ENCODE data around the gene HOXC5. TPM values are rescaled to one million over a fixed set of nuclear protein-coding genes. Genes with fewer than 3 reads are reported as not detected.

HOXC5 gene
- total and polyA plus RNA-seq, 12 donors: 0.01 TPM; not detected in 11

DNA sequence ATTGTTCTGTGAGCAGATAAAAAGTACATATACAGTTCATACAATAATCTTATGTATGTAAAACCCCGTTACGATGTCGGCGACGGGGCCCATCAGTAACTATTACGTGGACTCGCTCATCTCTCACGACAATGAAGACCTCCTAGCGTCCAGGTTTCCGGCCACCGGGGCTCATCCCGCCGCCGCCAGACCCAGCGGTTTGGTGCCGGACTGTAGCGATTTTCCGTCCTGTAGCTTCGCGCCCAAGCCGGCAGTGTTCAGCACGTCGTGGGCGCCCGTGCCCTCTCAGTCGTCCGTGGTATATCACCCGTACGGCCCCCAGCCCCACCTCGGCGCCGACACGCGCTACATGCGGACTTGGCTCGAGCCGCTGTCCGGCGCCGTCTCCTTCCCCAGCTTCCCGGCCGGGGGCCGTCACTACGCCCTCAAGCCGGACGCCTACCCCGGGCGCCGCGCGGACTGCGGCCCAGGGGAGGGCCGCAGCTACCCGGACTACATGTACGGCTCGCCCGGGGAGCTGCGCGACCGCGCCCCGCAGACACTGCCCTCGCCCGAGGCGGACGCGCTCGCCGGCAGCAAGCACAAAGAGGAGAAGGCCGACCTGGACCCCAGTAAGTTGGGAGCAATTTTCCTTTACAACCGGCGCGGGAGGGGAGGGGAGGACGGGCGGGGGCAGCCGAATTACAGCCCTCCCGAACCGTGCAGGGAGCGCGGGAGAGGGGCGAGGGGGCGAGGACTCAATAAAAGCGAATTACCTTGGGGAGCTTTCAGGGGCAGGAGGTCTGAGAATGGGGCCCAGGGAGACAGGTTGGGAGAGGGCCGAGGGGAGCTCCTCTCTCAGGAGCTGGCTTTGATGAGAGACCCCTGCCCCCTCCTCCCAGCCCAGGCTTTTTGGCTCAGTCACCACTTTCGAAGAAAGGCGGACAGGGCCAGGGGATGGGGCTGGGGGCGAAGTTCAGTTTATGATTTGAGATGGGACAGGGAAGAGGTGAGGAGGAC lies 32.4 kb upstream of the HOXC5 start, which contains the start of gene HOXC9:
Gene HOXC9 (plus strand): TSS at position 46 of the 999 bp plus-strand sequence. CDS start 28 bp downstream, at position 74.
- Histone ChIP-seq H3K36me3 (peaks cover 0 to 5% (median 0%) of the 10 kb centered on the region in 9 donors), H3K27ac (no peak within 1 kb of the TSS), H3K9me3 (no peaks in the 10 kb centered on the region), H3K27me3 (peaks cover 51 to 100% (median 100%) of the 10 kb centered on the region in 7 donors), H3K4me3 (peak within 1 kb of the TSS; percentile 10 to 44 (median 29)), H3K4me1 (peaks cover 3 to 31% (median 23%) of the 10 kb centered on the region in 9 donors)
- ATAC-seq (no peak), DNase-seq (no peak)
- no peak for TF ChIP-seq CTCF (IDR thresholded peaks at IDR 0.05)
- 1 to 3% methylated on average over 84 to 87 of the region's 87 CpGs for WGBS, 2 donors
- intact Hi-C loops (cut with DNase I): loop anchor here in 1 of 10 donors (10.0 kb wide), 1 partner anchor 374 kb away; no protein-coding TSS in a partner anchor

DNA sequence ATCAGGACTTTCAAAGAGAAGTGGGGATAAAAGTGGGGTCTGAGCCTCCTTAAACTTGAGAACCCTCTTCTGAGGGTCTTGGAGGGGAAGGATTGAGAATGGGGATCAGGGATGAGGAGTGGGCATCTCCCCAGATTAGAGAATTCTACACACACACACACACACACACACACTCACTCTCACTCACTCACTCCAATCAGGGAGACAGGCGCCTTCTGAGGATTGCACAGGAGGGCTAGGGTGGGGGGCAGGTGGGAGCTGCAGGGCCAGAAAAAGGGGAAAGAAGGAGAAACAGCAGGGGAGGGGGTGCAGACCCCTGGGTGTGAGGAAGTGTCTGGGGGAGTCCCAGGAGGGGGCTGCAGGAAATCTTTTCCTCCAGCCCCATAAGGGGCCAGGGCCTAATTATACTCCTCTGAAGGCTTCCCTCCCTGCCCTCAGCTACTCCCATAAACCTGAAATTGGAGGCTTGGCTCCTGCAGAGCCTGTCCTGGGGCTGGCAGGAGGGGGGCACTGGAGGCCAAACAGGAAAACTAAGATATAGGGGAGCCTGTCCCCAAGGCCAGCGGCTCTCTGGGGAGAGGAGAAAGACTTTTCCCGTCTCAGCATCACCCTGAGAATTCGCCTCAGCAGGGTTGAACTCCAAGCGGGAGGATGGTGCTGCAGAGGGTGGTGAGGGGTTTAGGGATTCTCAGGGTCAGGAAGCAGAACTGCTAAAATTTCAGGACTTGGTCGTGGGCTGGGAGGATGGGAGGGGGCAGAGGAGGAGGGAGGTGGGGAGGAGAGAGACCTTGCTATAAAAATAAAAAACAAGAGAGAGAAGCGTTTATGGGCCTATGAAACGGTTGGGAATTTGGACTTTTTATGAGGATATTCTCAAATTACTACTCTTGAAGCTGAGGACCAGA lies 31.3 kb upstream of the HOXC5 start:
- Histone ChIP-seq H3K27me3 (peaks cover 49 to 100% (median 100%) of the 10 kb centered on the region in 7 donors), H3K4me3 (no peak overlapping the region), H3K4me1 (peaks cover 5 to 27% (median 23%) of the 10 kb centered on the region in 9 donors), H3K9me3 (no peaks in the 10 kb centered on the region), H3K27ac (no peak overlapping the region), H3K36me3 (peaks cover 0 to 5% (median 0%) of the 10 kb centered on the region in 9 donors)
- no peak for ATAC-seq
- 17 to 31% methylated on average over 8 of the region's 8 CpGs for WGBS, 2 donors
- TF ChIP-seq CTCF (IDR thresholded peaks at IDR 0.05): no peak
- no peak for DNase-seq
- intact Hi-C loops (cut with DNase I): loop anchor here in 1 of 10 donors (10.0 kb wide), 1 partner anchor 373 kb away; no protein-coding TSS in a partner anchor

- Histone ChIP-seq H3K27ac (no peak overlapping the region), H3K9me3 (no peaks in the 10 kb centered on the region), H3K36me3 (peaks cover 0 to 5% (median 0%) of the 10 kb centered on the region in 9 donors), H3K27me3 (peaks cover 46 to 100% (median 100%) of the 10 kb centered on the region in 7 donors), H3K4me1 (peaks cover 5 to 29% (median 23%) of the 10 kb centered on the region in 9 donors), H3K4me3 (no peak overlapping the region)
- intact Hi-C loops (cut with DNase I): loop anchor here in 1 of 10 donors (10.0 kb wide), 1 partner anchor 372 kb away; no protein-coding TSS in a partner anchor
- TF ChIP-seq CTCF (IDR thresholded peaks at IDR 0.05): no peak
- 16 to 18% methylated on average over 19 of the region's 19 CpGs for WGBS, 2 donors
- no peak for ATAC-seq
- no peak for DNase-seq
Measured at GRCh38 chr12:54002278-54002914, 30.5 kb upstream of the HOXC5 start.
